HEK293 (cell line): ENCODE measurements around the gene PACS2.

Source experiments
- BCL11B ChIP-seq: fragments of 450-650 bp; formaldehyde crosslinking; IDR thresholded peaks from 2 replicates; pipeline ENCODE4 v1.5.1; 2016; ENCODE audit warnings: low read depth, missing biosample characterization, missing genetic modification characterization
- EGR2 ChIP-seq: fragments of 450-650 bp; formaldehyde crosslinking; IDR thresholded peaks from 2 replicates; pipeline ENCODE4 v1.5.1; 2016; ENCODE audit warnings: low read depth, missing biosample characterization, missing genetic modification characterization
- GFI1B ChIP-seq: fragments of 450-650 bp; formaldehyde crosslinking; IDR thresholded peaks from 2 replicates; pipeline ENCODE4 v1.5.1; 2016; ENCODE audit warnings: missing biosample characterization, missing genetic modification characterization
- GLIS2 ChIP-seq: fragments of 450-650 bp; formaldehyde crosslinking; IDR thresholded peaks from 2 replicates; pipeline ENCODE4 v1.5.1; 2016; ENCODE audit warnings: missing biosample characterization, missing genetic modification characterization
- MZF1 ChIP-seq: fragments of 450-650 bp; formaldehyde crosslinking; IDR thresholded peaks from 2 replicates; pipeline ENCODE4 v1.5.1; 2017; ENCODE audit warnings: missing biosample characterization, missing genetic modification characterization, borderline replicate concordance
- SCRT2 ChIP-seq: fragments of 450-650 bp; formaldehyde crosslinking; IDR thresholded peaks from 2 replicates; pipeline ENCODE4 v1.5.1; 2016; ENCODE audit warnings: missing biosample characterization, missing genetic modification characterization
- ZBTB1 ChIP-seq: fragments of 450-650 bp; formaldehyde crosslinking; IDR thresholded peaks from 2 replicates; pipeline ENCODE4 v1.5.1; 2016; ENCODE audit warnings: missing biosample characterization, missing genetic modification characterization
- ZBTB20 ChIP-seq: fragments of 450-650 bp; formaldehyde crosslinking; IDR thresholded peaks from 2 replicates; pipeline ENCODE4 v1.5.1; 2016; ENCODE audit warnings: missing biosample characterization, missing genetic modification characterization
- ZNF10 ChIP-seq: fragments of 450-650 bp; formaldehyde crosslinking; IDR thresholded peaks from 2 replicates; pipeline ENCODE4 v1.5.1; 2017; ENCODE audit warnings: missing biosample characterization, missing genetic modification characterization
- ZNF202 ChIP-seq: fragments of 450-650 bp; formaldehyde crosslinking; IDR thresholded peaks from 2 replicates; pipeline ENCODE4 v1.5.1; 2016; ENCODE audit warnings: missing biosample characterization, missing genetic modification characterization, borderline replicate concordance
- ZNF221 ChIP-seq: fragments of 450-650 bp; formaldehyde crosslinking; IDR thresholded peaks from 2 replicates; pipeline ENCODE4 v1.5.1; 2017; ENCODE audit warnings: missing biosample characterization, missing genetic modification characterization, borderline replicate concordance
- ZNF266 ChIP-seq: fragments of 450-650 bp; formaldehyde crosslinking; IDR thresholded peaks from 2 replicates; pipeline ENCODE4 v1.5.1; 2016; ENCODE audit warnings: missing biosample characterization, missing genetic modification characterization, low read depth
- ZNF354C ChIP-seq: fragments of 450-650 bp; formaldehyde crosslinking; IDR thresholded peaks from 2 replicates; pipeline ENCODE4 v1.5.1; 2016; ENCODE audit warnings: missing biosample characterization, missing genetic modification characterization, low read depth, borderline replicate concordance
- ZNF501 ChIP-seq: fragments of 450-650 bp; formaldehyde crosslinking; IDR thresholded peaks from 2 replicates; pipeline ENCODE4 v1.5.1; 2016; ENCODE audit warnings: missing biosample characterization, missing genetic modification characterization
- ZNF558 ChIP-seq: fragments of 450-650 bp; formaldehyde crosslinking; IDR thresholded peaks from 2 replicates; pipeline ENCODE4 v1.5.1; 2016; ENCODE audit warnings: missing biosample characterization, missing genetic modification characterization
- ZNF600 ChIP-seq: fragments of 450-650 bp; formaldehyde crosslinking; IDR thresholded peaks from 2 replicates; pipeline ENCODE4 v1.5.1; 2016; ENCODE audit warnings: missing biosample characterization, missing genetic modification characterization
- ZNF624 ChIP-seq: fragments of 450-650 bp; formaldehyde crosslinking; IDR thresholded peaks from 2 replicates; pipeline ENCODE4 v1.5.1; 2017; ENCODE audit warnings: missing biosample characterization, missing genetic modification characterization
- ZNF629 ChIP-seq: fragments of 450-650 bp; formaldehyde crosslinking; IDR thresholded peaks from 2 replicates; pipeline ENCODE4 v1.5.1; 2017; ENCODE audit warnings: missing biosample characterization, missing genetic modification characterization
- ZNF664 ChIP-seq: fragments of 450-650 bp; formaldehyde crosslinking; IDR thresholded peaks from 2 replicates; pipeline ENCODE4 v1.5.1; 2016; ENCODE audit warnings: missing biosample characterization, missing genetic modification characterization
- ZNF747 ChIP-seq: fragments of 450-650 bp; formaldehyde crosslinking; IDR thresholded peaks from 2 replicates; pipeline ENCODE4 v1.5.1; 2016; ENCODE audit warnings: missing biosample characterization, missing genetic modification characterization
- TF ChIP-seq, protein P1 (sequence below): fragments of 450-650 bp; formaldehyde crosslinking; IDR thresholded peaks from 2 replicates; pipeline ENCODE4 v1.5.1; 2016; ENCODE audit warnings: missing biosample characterization, missing genetic modification characterization
- TF ChIP-seq, protein P2 (sequence below): fragments of 450-650 bp; formaldehyde crosslinking; IDR thresholded peaks from 2 replicates; pipeline ENCODE4 v1.5.1; 2016; ENCODE audit warnings: missing biosample characterization, missing genetic modification characterization, borderline replicate concordance
- TF ChIP-seq, protein P3 (sequence below): fragments of 450-650 bp; formaldehyde crosslinking; IDR thresholded peaks from 2 replicates; pipeline ENCODE4 v1.5.1; 2016; ENCODE audit warnings: missing biosample characterization, missing genetic modification characterization, borderline replicate concordance
- TF ChIP-seq, protein P4 (sequence below): fragments of 450-650 bp; formaldehyde crosslinking; IDR thresholded peaks from 2 replicates; pipeline ENCODE4 v1.5.1; 2016; ENCODE audit warnings: missing biosample characterization, missing genetic modification characterization
- TF ChIP-seq, protein P5 (sequence below): fragments of 450-650 bp; formaldehyde crosslinking; IDR thresholded peaks from 2 replicates; pipeline ENCODE4 v1.5.1; 2017; ENCODE audit warnings: missing biosample characterization, missing genetic modification characterization

Gene PACS2

DNA sequence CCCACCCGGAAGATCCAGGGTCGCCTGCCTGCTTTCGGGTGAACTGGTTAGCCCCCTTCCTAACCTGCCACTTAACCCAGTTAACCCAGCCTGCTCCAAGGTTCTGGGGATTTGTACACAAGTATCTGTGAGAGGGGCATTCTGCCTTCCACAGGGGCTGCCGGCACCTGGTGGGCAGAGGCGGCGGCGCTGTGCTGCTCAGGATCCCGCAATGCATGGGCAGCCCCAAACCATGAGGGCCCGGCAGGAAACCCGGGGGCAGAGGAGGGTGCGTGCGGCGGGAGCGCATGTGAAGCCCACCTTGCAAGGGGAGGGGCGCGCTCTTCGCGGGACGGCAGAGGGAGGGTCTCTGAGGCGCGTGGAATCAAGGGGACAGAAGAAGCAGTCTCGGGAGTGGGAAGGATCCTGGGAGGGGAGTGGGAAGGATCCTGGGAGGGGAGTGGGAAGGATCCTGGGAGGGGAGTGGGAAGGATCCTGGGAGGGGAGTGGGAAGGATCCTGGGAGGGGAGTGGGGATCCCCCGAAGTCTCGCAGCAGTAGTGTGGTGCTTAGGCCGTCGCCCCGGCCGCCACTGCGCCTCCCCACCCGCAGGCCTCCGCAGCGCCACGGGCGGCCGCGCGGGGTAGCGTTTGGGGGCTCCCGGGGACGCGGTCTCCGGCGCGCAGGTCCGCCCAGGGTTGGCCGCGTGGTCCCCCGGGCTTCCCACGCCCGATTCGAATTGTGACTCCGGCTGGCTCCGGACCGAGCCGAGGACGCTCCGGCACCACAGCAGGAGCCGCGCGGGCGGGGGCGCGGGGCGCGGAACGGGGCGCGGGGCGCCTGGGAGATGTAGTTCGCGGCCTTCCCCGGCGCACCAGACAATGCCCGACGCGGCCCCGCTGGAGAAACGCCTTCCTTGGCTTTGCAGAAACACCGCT, 100.2 kb downstream of the PACS2 start (continued):
- TF ChIP-seq, protein P1, sequence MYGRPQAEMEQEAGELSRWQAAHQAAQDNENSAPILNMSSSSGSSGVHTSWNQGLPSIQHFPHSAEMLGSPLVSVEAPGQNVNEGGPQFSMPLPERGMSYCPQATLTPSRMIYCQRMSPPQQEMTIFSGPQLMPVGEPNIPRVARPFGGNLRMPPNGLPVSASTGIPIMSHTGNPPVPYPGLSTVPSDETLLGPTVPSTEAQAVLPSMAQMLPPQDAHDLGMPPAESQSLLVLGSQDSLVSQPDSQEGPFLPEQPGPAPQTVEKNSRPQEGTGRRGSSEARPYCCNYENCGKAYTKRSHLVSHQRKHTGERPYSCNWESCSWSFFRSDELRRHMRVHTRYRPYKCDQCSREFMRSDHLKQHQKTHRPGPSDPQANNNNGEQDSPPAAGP (tag by site-specific recombination) = no peak
- TF ChIP-seq GFI1B (tag by site-specific recombination) (no peak), ZNF629 (no peak), ZNF558 (tag by site-specific recombination) (no peak), ZNF501 (tag by site-specific recombination) (no peak), ZNF221 (tag by site-specific recombination) (no peak), ZNF747 (tag by site-specific recombination) (no peak), ZNF600 (tag by site-specific recombination) (no peak), ZNF202 (tag by site-specific recombination) (no peak), ZBTB1 (tag by site-specific recombination) (no peak), MZF1 (tag by site-specific recombination) (no peak), ZNF354C (no peak), EGR2 (tag by site-specific recombination) (peak; percentile 80), ZNF10 (tag by site-specific recombination) (peak; percentile 68), ZNF664 (no peak), SCRT2 (tag by site-specific recombination) (no peak), GLIS2 (peak; percentile 45; the same call in 1 of the 2 replicates), ZNF624 (tag by site-specific recombination) (no peak), ZNF266 (tag by site-specific recombination) (no peak), ZBTB20 (tag by site-specific recombination) (0 out of 2 replicates have a peak, but pooled peaks have one; percentile 41), BCL11B (no peak)
- TF ChIP-seq, protein P2, sequence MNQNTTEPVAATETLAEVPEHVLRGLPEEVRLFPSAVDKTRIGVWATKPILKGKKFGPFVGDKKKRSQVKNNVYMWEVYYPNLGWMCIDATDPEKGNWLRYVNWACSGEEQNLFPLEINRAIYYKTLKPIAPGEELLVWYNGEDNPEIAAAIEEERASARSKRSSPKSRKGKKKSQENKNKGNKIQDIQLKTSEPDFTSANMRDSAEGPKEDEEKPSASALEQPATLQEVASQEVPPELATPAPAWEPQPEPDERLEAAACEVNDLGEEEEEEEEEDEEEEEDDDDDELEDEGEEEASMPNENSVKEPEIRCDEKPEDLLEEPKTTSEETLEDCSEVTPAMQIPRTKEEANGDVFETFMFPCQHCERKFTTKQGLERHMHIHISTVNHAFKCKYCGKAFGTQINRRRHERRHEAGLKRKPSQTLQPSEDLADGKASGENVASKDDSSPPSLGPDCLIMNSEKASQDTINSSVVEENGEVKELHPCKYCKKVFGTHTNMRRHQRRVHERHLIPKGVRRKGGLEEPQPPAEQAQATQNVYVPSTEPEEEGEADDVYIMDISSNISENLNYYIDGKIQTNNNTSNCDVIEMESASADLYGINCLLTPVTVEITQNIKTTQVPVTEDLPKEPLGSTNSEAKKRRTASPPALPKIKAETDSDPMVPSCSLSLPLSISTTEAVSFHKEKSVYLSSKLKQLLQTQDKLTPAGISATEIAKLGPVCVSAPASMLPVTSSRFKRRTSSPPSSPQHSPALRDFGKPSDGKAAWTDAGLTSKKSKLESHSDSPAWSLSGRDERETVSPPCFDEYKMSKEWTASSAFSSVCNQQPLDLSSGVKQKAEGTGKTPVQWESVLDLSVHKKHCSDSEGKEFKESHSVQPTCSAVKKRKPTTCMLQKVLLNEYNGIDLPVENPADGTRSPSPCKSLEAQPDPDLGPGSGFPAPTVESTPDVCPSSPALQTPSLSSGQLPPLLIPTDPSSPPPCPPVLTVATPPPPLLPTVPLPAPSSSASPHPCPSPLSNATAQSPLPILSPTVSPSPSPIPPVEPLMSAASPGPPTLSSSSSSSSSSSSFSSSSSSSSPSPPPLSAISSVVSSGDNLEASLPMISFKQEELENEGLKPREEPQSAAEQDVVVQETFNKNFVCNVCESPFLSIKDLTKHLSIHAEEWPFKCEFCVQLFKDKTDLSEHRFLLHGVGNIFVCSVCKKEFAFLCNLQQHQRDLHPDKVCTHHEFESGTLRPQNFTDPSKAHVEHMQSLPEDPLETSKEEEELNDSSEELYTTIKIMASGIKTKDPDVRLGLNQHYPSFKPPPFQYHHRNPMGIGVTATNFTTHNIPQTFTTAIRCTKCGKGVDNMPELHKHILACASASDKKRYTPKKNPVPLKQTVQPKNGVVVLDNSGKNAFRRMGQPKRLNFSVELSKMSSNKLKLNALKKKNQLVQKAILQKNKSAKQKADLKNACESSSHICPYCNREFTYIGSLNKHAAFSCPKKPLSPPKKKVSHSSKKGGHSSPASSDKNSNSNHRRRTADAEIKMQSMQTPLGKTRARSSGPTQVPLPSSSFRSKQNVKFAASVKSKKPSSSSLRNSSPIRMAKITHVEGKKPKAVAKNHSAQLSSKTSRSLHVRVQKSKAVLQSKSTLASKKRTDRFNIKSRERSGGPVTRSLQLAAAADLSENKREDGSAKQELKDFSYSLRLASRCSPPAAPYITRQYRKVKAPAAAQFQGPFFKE (tag by site-specific recombination) = no peak
- TF ChIP-seq, protein P3, sequence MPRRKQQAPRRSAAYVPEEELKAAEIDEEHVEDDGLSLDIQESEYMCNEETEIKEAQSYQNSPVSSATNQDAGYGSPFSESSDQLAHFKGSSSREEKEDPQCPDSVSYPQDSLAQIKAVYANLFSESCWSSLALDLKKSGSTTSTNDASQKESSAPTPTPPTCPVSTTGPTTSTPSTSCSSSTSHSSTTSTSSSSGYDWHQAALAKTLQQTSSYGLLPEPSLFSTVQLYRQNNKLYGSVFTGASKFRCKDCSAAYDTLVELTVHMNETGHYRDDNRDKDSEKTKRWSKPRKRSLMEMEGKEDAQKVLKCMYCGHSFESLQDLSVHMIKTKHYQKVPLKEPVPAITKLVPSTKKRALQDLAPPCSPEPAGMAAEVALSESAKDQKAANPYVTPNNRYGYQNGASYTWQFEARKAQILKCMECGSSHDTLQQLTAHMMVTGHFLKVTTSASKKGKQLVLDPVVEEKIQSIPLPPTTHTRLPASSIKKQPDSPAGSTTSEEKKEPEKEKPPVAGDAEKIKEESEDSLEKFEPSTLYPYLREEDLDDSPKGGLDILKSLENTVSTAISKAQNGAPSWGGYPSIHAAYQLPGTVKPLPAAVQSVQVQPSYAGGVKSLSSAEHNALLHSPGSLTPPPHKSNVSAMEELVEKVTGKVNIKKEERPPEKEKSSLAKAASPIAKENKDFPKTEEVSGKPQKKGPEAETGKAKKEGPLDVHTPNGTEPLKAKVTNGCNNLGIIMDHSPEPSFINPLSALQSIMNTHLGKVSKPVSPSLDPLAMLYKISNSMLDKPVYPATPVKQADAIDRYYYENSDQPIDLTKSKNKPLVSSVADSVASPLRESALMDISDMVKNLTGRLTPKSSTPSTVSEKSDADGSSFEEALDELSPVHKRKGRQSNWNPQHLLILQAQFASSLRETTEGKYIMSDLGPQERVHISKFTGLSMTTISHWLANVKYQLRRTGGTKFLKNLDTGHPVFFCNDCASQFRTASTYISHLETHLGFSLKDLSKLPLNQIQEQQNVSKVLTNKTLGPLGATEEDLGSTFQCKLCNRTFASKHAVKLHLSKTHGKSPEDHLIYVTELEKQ (tag by site-specific recombination) = no peak
- TF ChIP-seq, protein P4, sequence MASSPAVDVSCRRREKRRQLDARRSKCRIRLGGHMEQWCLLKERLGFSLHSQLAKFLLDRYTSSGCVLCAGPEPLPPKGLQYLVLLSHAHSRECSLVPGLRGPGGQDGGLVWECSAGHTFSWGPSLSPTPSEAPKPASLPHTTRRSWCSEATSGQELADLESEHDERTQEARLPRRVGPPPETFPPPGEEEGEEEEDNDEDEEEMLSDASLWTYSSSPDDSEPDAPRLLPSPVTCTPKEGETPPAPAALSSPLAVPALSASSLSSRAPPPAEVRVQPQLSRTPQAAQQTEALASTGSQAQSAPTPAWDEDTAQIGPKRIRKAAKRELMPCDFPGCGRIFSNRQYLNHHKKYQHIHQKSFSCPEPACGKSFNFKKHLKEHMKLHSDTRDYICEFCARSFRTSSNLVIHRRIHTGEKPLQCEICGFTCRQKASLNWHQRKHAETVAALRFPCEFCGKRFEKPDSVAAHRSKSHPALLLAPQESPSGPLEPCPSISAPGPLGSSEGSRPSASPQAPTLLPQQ (tag by site-specific recombination) = peak; percentile 22; the same call in 1 of the 2 replicates
- TF ChIP-seq, protein P5, sequence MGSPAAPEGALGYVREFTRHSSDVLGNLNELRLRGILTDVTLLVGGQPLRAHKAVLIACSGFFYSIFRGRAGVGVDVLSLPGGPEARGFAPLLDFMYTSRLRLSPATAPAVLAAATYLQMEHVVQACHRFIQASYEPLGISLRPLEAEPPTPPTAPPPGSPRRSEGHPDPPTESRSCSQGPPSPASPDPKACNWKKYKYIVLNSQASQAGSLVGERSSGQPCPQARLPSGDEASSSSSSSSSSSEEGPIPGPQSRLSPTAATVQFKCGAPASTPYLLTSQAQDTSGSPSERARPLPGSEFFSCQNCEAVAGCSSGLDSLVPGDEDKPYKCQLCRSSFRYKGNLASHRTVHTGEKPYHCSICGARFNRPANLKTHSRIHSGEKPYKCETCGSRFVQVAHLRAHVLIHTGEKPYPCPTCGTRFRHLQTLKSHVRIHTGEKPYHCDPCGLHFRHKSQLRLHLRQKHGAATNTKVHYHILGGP (tag by site-specific recombination) = no peak
